Measurements from ENCODE around the gene P2RX5.

DNA sequence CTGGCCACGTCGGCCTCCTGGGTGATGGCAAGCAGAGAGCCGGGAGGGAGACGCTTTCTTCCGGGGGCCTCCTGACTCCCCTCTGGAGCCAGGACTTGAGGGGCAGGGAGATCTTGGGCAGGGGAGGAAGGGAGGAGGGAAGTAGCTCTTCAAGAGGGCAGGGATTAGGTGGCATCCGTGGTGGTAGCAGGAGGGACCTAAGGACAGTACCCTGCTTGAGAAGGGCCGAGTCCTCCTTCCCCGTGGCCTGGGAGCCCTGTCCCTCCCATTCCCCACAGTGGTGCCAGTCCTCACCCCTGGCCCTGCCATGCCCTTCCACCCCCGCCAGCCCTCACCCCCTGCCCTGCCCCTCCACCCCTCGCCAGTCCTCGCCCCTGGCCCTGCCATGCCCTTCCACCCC, 40.2 kb downstream of the P2RX5 start:
- no peak for TF ChIP-seq TEAD4 (CRISPR knock-in tag; IDR thresholded peaks at IDR 0.05)
- TF ChIP-seq ZNF232 (CRISPR knock-in tag; IDR thresholded peaks at IDR 0.05) = no peak

Measured in WTC11 (cell line).